SK-N-SH treated with all-trans-retinoic acid at 6 μM for 48 hours (cell line): ENCODE data around the gene C19orf33.

Experiments
- ATAC-seq: fragments of 200-7000 bp; cut with Tn5 transposase; 3 replicates; pipeline ENCODE4 v1.9.1; 2020; ENCODE audit warnings: mild to moderate bottlenecking, moderate library complexity
- ARNTL ChIP-seq: fragments of 450-650 bp; formaldehyde crosslinking; IDR thresholded peaks from 2 replicates; pipeline ENCODE4 v1.5.0; 2020; ENCODE audit warnings: low read depth, mild to moderate bottlenecking, moderate library complexity, borderline replicate concordance
- BACH2 ChIP-seq: fragments of 250-450 bp; sonication (Bioruptor Pico); IDR thresholded peaks from 2 replicates; pipeline ENCODE4 v1.9.0; 2021; ENCODE audit warnings: mild to moderate bottlenecking, borderline replicate concordance
- CREB5 ChIP-seq: fragments of 250-450 bp; sonication (Bioruptor Pico); IDR thresholded peaks from 2 replicates; pipeline ENCODE4 v1.5.1; 2020; ENCODE audit warnings: low read depth, mild to moderate bottlenecking, moderate library complexity
- CSDC2 ChIP-seq: fragments of 250-450 bp; sonication (Bioruptor Pico); IDR thresholded peaks from 2 replicates; pipeline ENCODE4 v1.5.0; 2020; ENCODE audit warnings: mild to moderate bottlenecking, moderate library complexity
- CSRNP3 ChIP-seq: fragments of 250-450 bp; sonication (Bioruptor Pico); IDR thresholded peaks from 2 replicates; pipeline ENCODE4 v1.5.1; 2021; ENCODE audit warnings: mild to moderate bottlenecking, moderate library complexity
- ESRRG ChIP-seq: fragments of 250-450 bp; sonication (Bioruptor Pico); IDR thresholded peaks from 2 replicates; pipeline ENCODE4 v1.6.1; 2021; ENCODE audit warnings: mild to moderate bottlenecking
- GLIS3 ChIP-seq: fragments of 250-450 bp; sonication (Bioruptor Pico); IDR thresholded peaks from 2 replicates; pipeline ENCODE4 v1.5.0; 2020; ENCODE audit warnings: mild to moderate bottlenecking, moderate library complexity
- ISL1 ChIP-seq: fragments of 250-450 bp; sonication (Bioruptor Pico); IDR thresholded peaks from 2 replicates; pipeline ENCODE4 v2.1.2; 2022; ENCODE audit warnings: mild to moderate bottlenecking, moderate library complexity
- PATZ1 ChIP-seq: fragments of 250-450 bp; sonication (Bioruptor Pico); IDR thresholded peaks from 2 replicates; pipeline ENCODE4 v1.8.0; 2020; ENCODE audit warnings: mild to moderate bottlenecking, moderate library complexity, borderline replicate concordance
- POU6F1 ChIP-seq: fragments of 250-450 bp; sonication (Bioruptor Pico); IDR thresholded peaks from 2 replicates; pipeline ENCODE4 v1.8.0; 2021; ENCODE audit warnings: low read depth, mild to moderate bottlenecking, moderate library complexity, borderline replicate concordance
- PPARA ChIP-seq: fragments of 250-450 bp; sonication (Bioruptor Pico); IDR thresholded peaks from 2 replicates; pipeline ENCODE4 v1.5.0; 2020; ENCODE audit warnings: mild to moderate bottlenecking, borderline replicate concordance
- TCF4 ChIP-seq: fragments of 250-450 bp; sonication (Bioruptor Pico); IDR thresholded peaks from 2 replicates; pipeline ENCODE4 v1.8.0; 2021; ENCODE audit warnings: mild to moderate bottlenecking, moderate library complexity, borderline replicate concordance
- TOX ChIP-seq: fragments of 250-450 bp; sonication (Bioruptor Pico); IDR thresholded peaks from 2 replicates; pipeline ENCODE4 v1.8.0; 2021; ENCODE audit warnings: mild to moderate bottlenecking, moderate library complexity, borderline replicate concordance
- TSHZ2 ChIP-seq: fragments of 250-450 bp; sonication (Bioruptor Pico); IDR thresholded peaks from 2 replicates; pipeline ENCODE4 v1.5.0; 2020; ENCODE audit warnings: mild to moderate bottlenecking, moderate library complexity
- ZC3H10 ChIP-seq: fragments of 250-450 bp; sonication (Bioruptor Pico); IDR thresholded peaks from 2 replicates; pipeline ENCODE4 v1.5.1; 2021; ENCODE audit warnings: mild to moderate bottlenecking, moderate library complexity
- ZFP3 ChIP-seq: fragments of 250-450 bp; sonication (Bioruptor Pico); IDR thresholded peaks from 2 replicates; pipeline ENCODE4 v1.5.0; 2020; ENCODE audit warnings: mild to moderate bottlenecking, moderate library complexity
- ZFP30 ChIP-seq: fragments of 450-650 bp; formaldehyde crosslinking; IDR thresholded peaks from 2 replicates; pipeline ENCODE4 v1.5.0; 2022; ENCODE audit warnings: mild to moderate bottlenecking, moderate library complexity
- ZNF565 ChIP-seq: fragments of 450-650 bp; formaldehyde crosslinking; conservative IDR thresholded peaks from 2 replicates; pipeline ENCODE4 v1.5.0; 2020; ENCODE audit warnings: low read depth, mild to moderate bottlenecking, moderate library complexity
- ZNF70 ChIP-seq: fragments of 450-650 bp; formaldehyde crosslinking; IDR thresholded peaks from 2 replicates; pipeline ENCODE4 v1.5.0; 2020; ENCODE audit warnings: mild to moderate bottlenecking, moderate library complexity
- ZNF8 ChIP-seq: fragments of 450-650 bp; formaldehyde crosslinking; IDR thresholded peaks from 2 replicates; pipeline ENCODE4 v1.5.0; 2020; ENCODE audit warnings: mild to moderate bottlenecking, moderate library complexity

The C19orf33 gene

GRCh38 chr19:38326591-38326990, 22.5 kb downstream of the C19orf33 start:
- ATAC-seq, result no peak
- TF ChIP-seq ISL1 (CRISPR knock-in tag), result no peak
- TF ChIP-seq TSHZ2, result no peak
- no peak for TF ChIP-seq CSDC2 (CRISPR knock-in tag)
- TF ChIP-seq ZC3H10 (CRISPR knock-in tag), result no peak
- TF ChIP-seq GLIS3 (CRISPR knock-in tag), result no peak
- no peak for TF ChIP-seq ZFP3 (CRISPR knock-in tag)
- no peak for TF ChIP-seq ZNF70
- TF ChIP-seq BACH2 (CRISPR knock-in tag), result no peak
- no peak for TF ChIP-seq PATZ1
- no peak for TF ChIP-seq ZNF565
- no peak for TF ChIP-seq ESRRG
- no peak for TF ChIP-seq TCF4
- no peak for TF ChIP-seq ZFP30 (CRISPR knock-in tag)
- no peak for TF ChIP-seq TOX (CRISPR knock-in tag)
- TF ChIP-seq ZNF8 (CRISPR knock-in tag), result no peak
- no peak for TF ChIP-seq CSRNP3
- TF ChIP-seq POU6F1 (CRISPR knock-in tag), result no peak
- no peak for TF ChIP-seq PPARA (CRISPR knock-in tag)
- no peak for TF ChIP-seq ARNTL
- no peak for TF ChIP-seq CREB5 (CRISPR knock-in tag)

GRCh38 chr19:38329651-38330050, 25.6 kb downstream of the C19orf33 start:
- TF ChIP-seq BACH2 (CRISPR knock-in tag) (no peak), CSDC2 (CRISPR knock-in tag) (no peak), GLIS3 (CRISPR knock-in tag) (no peak), ZNF565 (no peak), TOX (CRISPR knock-in tag) (no peak), CSRNP3 (no peak), POU6F1 (CRISPR knock-in tag) (no peak), TCF4 (no peak), PPARA (CRISPR knock-in tag) (no peak), ZC3H10 (CRISPR knock-in tag) (no peak), ARNTL (no peak), ISL1 (CRISPR knock-in tag) (no peak), CREB5 (CRISPR knock-in tag) (no peak)
- no peak for ATAC-seq
